Keratinocyte (primary cell): ENCODE data around the gene IQCE. TPM values are rescaled to one million over a fixed set of nuclear protein-coding genes. Genes with fewer than 3 reads are reported as not detected.

ENCODE experiments used
- DNase-seq: peaks from one replicate; pipeline ENCODE4 v3.0.0-alpha.2; 2011; ENCODE audit warnings: low read depth, missing footprints, low spot score
- FAIRE-seq: peaks from 2 replicates; lab custom pipeline; 2011; peaks lifted over from hg19 to GRCh38; lab: Jason Lieb, UNC
- H2AFZ ChIP-seq: 2 replicates; pipeline ENCODE4 v1.6.0; 2012; ENCODE audit warnings: low read length, control low read depth, inconsistent platforms; ENCODE audit not compliant: control insufficient read depth
- H3K27ac ChIP-seq: 2 replicates; pipeline ENCODE4 v1.5.1; 2011; ENCODE audit warnings: low read length; ENCODE audit not compliant: control insufficient read depth, insufficient read depth
- H3K27me3 ChIP-seq: 3 replicates; pipeline ENCODE4 v1.6.0; 2011; ENCODE audit warnings: low read length; ENCODE audit not compliant: control insufficient read depth, insufficient read depth; ENCODE audit errors: extremely low read depth
- H3K36me3 ChIP-seq, 2 experiments: 2 replicates in 1 of 2; 3 replicates in 1 of 2; pipeline ENCODE4 v1.5.1; 2011; ENCODE audit warnings: low read length in 2 of 2, mild to moderate bottlenecking in 1 of 2; ENCODE audit not compliant: control insufficient read depth in 2 of 2, insufficient read depth in 2 of 2; ENCODE audit errors: extremely low read depth in 1 of 2
- H3K4me1 ChIP-seq: 3 replicates; pipeline ENCODE4 v1.5.1; 2011; ENCODE audit warnings: low read length; ENCODE audit not compliant: control insufficient read depth, insufficient read depth; ENCODE audit errors: extremely low read depth
- H3K4me2 ChIP-seq: 3 replicates; pipeline ENCODE4 v1.6.0; 2011; ENCODE audit warnings: low read depth, low read length; ENCODE audit not compliant: control insufficient read depth, insufficient read depth; ENCODE audit errors: extremely low read depth
- H3K4me3 ChIP-seq, 3 experiments: fragments of 200-600 bp in 1 of 3; sonication (generic) in 1 of 3; 2 replicates in 2 of 3; 3 replicates in 1 of 3; pipeline ENCODE4 v1.5.1; 2011 to 2016; ENCODE audit warnings: low read length in 3 of 3, mild to moderate bottlenecking in 3 of 3, control low read depth in 2 of 3, inconsistent platforms in 1 of 3, low read depth in 1 of 3, mixed read lengths in 1 of 3, mixed run types in 1 of 3, moderate library complexity in 1 of 3; ENCODE audit not compliant: control insufficient read depth in 2 of 3, insufficient read depth in 2 of 3; ENCODE audit errors: extremely low read depth in 1 of 3
- H3K79me2 ChIP-seq: 2 replicates; pipeline ENCODE4 v1.6.0; 2012; ENCODE audit warnings: low read length; ENCODE audit not compliant: control insufficient read depth, insufficient read depth
- H3K9ac ChIP-seq: 3 replicates; pipeline ENCODE4 v1.6.0; 2011; ENCODE audit warnings: low read length; ENCODE audit not compliant: control insufficient read depth, insufficient read depth; ENCODE audit errors: extremely low read depth
- H3K9me1 ChIP-seq: 3 replicates; pipeline ENCODE4 v1.6.0; 2011; ENCODE audit warnings: low read length; ENCODE audit not compliant: control insufficient read depth, insufficient read depth; ENCODE audit errors: extremely low read depth
- H3K9me3 ChIP-seq: 2 replicates; pipeline ENCODE4 v1.5.1; 2012; ENCODE audit warnings: low read depth, low read length; ENCODE audit not compliant: control insufficient read depth
- H4K20me1 ChIP-seq: 3 replicates; pipeline ENCODE4 v1.6.0; 2011; ENCODE audit warnings: low read length; ENCODE audit not compliant: control insufficient read depth, insufficient read depth; ENCODE audit errors: extremely low read depth
- CTCF ChIP-seq, 3 experiments: IDR thresholded peaks in 1 of 3; conservative IDR thresholded peaks in 1 of 3; optimal IDR thresholded peaks in 1 of 3; 2 replicates in 2 of 3; 3 replicates in 1 of 3; pipeline versions ENCODE3 to v1.5.1; 2011; ENCODE audit warnings: low read length in 3 of 3, mild to moderate bottlenecking in 3 of 3, moderate library complexity in 2 of 3, control low read depth in 1 of 3, inconsistent platforms in 1 of 3; ENCODE audit not compliant: insufficient read depth in 2 of 3; ENCODE audit errors: extremely low read depth in 1 of 3
- EZH2 ChIP-seq: IDR thresholded peaks from one replicate; pipeline ENCODE4 v1.6.1; 2012; ENCODE audit warnings: inconsistent platforms, mild to moderate bottlenecking, low read length, moderate library complexity
- dilution Hi-C: fragments of 300-500 bp; cut with MboI; formaldehyde crosslinking; loops from one replicate; pipeline ENCODE4 v1.7.0; 2020; ENCODE audit warnings: low sequenced_read_pairs; ENCODE audit not compliant: extremely low pct_ligation_motif_present
- polyA plus RNA-seq, 5 experiments: library from polyadenylated mRNA; depleted of rRNA in 3 of 5; stranded (reverse) in 3 of 5; stranded (forward) in 1 of 5; unstranded in 1 of 5; fragments of >200 nt; gene quantifications; 1 replicate in 1 of 5; 2 replicates in 3 of 5; 3 replicates in 1 of 5; pipeline versions ENCODE4 v1.2.1 to v1.2.3, GENCODE V29; 2011 to 2012; ENCODE audit warnings: missing spikeins in 2 of 5, low read depth in 1 of 5, low replicate concordance in 1 of 5

IQCE gene
- polyA plus RNA-seq, 1 donor (not counting 4 experiments of a cell fraction or from before 2014, with no cell fraction given) = 5.2 TPM

GRCh38 chr7:2512713-2513112 is 46.1 kb upstream of the IQCE start:
- Histone ChIP-seq H3K27me3 (peaks cover 10% of the 10 kb centered on the region), H2AFZ (no peak overlapping the region), H3K36me3 (no peaks in the 10 kb centered on the region), H3K9ac (no peak overlapping the region), H3K4me1 (peaks cover 33% of the 10 kb centered on the region), H3K27ac (no peak overlapping the region), H3K4me2 (no peak overlapping the region), H3K79me2 (no peaks in the 10 kb centered on the region), H3K9me1 (peaks cover 3% of the 10 kb centered on the region), H4K20me1 (no peaks in the 10 kb centered on the region), H3K9me3 (no peaks in the 10 kb centered on the region), H3K4me3 (no peak overlapping the region)
- no peak for FAIRE-seq
- dilution Hi-C loops = no loop called here
- TF ChIP-seq CTCF (optimal IDR thresholded peaks at IDR 0.05 in 1 of 3, IDR thresholded peaks at IDR 0.05 in 1 of 3, conservative IDR thresholded peaks at IDR 0.05 in 1 of 3; ENCODE audit: extremely low read depth in 1 of 3, insufficient read depth in 2 of 3, low read length in 3 of 3) = no peak
- no peak for TF ChIP-seq EZH2
- DNase-seq = no peak

- no peaks in the 10 kb centered on the region for H3K9me3 ChIP-seq
- H3K27ac ChIP-seq = no peak overlapping the region
- H3K4me2 ChIP-seq = no peak overlapping the region
- peaks cover 10% of the 10 kb centered on the region for H3K27me3 ChIP-seq
- H3K4me1 ChIP-seq = peaks cover 36% of the 10 kb centered on the region
- no peaks in the 10 kb centered on the region for H4K20me1 ChIP-seq
- H3K36me3 ChIP-seq = no peaks in the 10 kb centered on the region
- no peak for DNase-seq
- no peak overlapping the region for H3K4me3 ChIP-seq
- dilution Hi-C loops = no loop called here
- H3K9ac ChIP-seq = no peak overlapping the region
- H3K9me1 ChIP-seq = peaks cover 3% of the 10 kb centered on the region
- no peak for FAIRE-seq
- no peak for TF ChIP-seq EZH2
- no peak for TF ChIP-seq CTCF (optimal IDR thresholded peaks at IDR 0.05 in 1 of 3, IDR thresholded peaks at IDR 0.05 in 1 of 3, conservative IDR thresholded peaks at IDR 0.05 in 1 of 3; ENCODE audit: extremely low read depth in 1 of 3, insufficient read depth in 2 of 3, low read length in 3 of 3)
- H3K79me2 ChIP-seq = no peaks in the 10 kb centered on the region
- H2AFZ ChIP-seq = no peak overlapping the region
Measured at GRCh38 chr7:2513702-2514101, 45.1 kb upstream of the IQCE start.
